Activated naive CD4-positive, alpha-beta T cell treated with anti-CD3 and anti-CD28 coated beads for 36 hours (primary cell): ENCODE results near the gene BMP2. TPM values are rescaled to one million over a fixed set of nuclear protein-coding genes. Genes with fewer than 3 reads are reported as not detected.

Source experiments
- CTCF ChIA-PET: fragments of 350-600 bp; sonication (Branson Sonifier 250); formaldehyde crosslinking; loops from one replicate; lab custom pipeline; 2021; ENCODE audit warnings: antibody characterized with exemption; lab: Charles Lee
- DNase-seq: peaks from one replicate; pipeline ENCODE4 v3.0.0-alpha.2; 2020
- H3K27ac Mint-ChIP-seq: one replicate; pipeline ENCODE4 v1.8.0; 2021; ENCODE audit warnings: mild to moderate bottlenecking, mixed read lengths
- H3K27me3 Mint-ChIP-seq: one replicate; pipeline ENCODE4 v1.8.0; 2021; ENCODE audit warnings: low read depth, mixed read lengths
- H3K36me3 Mint-ChIP-seq: one replicate; pipeline ENCODE4 v1.8.0; 2021; ENCODE audit warnings: low read depth, mixed read lengths
- H3K4me1 Mint-ChIP-seq: one replicate; pipeline ENCODE4 v1.8.0; 2021; ENCODE audit warnings: low read depth, mixed read lengths
- H3K4me3 Mint-ChIP-seq: one replicate; pipeline ENCODE4 v1.8.0; 2021; ENCODE audit warnings: mild to moderate bottlenecking, moderate library complexity, mixed read lengths
- H3K9me3 Mint-ChIP-seq: one replicate; pipeline ENCODE4 v1.8.0; 2021; ENCODE audit warnings: mixed read lengths
- intact Hi-C: fragments of 100-400 bp; cut with micrococcal nuclease; formaldehyde crosslinking; loops from one replicate; pipeline ENCODE4 v1.15.1; 2023
- total RNA-seq, 2 experiments: library from RNA; stranded (reverse); gene quantifications; one replicate each; pipeline ENCODE4 v1.2.3, GENCODE V29; 2021

BMP2 gene
- total RNA-seq, 2 experiments from 2014 or later: not detected

DNA sequence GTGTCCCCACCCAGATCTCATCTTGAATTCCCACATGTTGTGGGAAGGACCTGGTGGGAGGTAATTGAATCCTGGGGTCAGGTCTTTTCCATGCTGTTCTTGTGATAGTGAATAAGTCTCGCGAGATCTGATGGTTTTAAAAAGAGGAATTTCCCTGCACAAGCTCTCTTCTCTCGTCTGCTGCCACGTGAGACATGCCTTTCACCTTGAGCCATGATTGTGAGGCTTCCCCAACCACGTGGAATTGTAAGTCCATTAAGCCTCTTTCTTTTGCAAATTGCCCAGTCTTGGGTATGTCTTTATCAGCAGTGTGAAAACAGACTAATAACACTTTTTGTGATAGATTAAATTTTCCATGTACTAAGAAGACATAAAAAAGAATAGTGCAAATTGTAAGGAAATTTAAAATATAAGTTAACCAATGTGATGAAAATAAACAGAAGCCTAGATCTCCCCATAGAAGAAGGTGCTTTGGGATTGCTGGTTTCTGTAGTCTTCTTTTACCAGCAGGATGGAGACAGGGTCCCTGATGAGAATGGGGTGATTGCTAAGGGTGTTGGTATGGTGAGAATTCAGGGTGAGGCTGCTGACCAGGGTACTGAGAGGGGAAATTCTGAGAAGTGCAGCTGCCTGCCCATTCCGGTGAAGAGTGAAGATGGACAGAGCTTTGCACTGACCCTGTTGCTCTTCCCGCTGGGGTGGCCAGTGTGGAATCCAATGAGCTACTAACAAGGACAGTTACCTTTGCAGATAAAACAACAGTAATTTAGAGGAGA lies 50.7 kb downstream of the BMP2 start:
- Mint-ChIP-seq H3K4me3 (no peak overlapping the region), H3K36me3 (no peaks in the 10 kb centered on the region), H3K27ac (no peak overlapping the region), H3K9me3 (peaks cover 1% of the 10 kb centered on the region), H3K4me1 (no peaks in the 10 kb centered on the region), H3K27me3 (no peaks in the 10 kb centered on the region)
- no peak for DNase-seq
- intact Hi-C loops: no loop called here
- CTCF ChIA-PET: interaction anchor here (0.6 kb wide), 1 partner anchor 296 kb away, joined by 3 read pairs; no protein-coding TSS in a partner anchor

DNA sequence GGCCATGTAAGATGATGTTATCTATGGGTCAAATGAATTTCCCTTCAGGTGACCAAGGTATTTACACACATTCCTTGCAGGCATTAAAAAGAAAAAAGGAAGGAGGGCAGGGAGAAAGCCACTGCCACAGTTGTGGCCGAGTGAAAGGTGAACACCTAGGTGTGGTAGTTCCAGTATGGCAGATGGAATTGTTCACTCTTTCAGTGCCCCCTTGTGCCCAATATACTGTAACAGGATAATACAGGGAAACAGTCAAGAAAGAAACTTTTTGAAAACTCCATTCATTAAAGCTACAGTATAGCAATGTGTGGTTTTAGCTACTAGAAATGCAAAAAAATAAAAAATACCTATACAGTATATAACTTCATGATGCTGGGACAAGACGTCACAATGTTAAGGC lies 52.1 kb downstream of the BMP2 start:
- intact Hi-C loops: no loop called here
- CTCF ChIA-PET: no interaction called here
- H3K27ac Mint-ChIP-seq: no peak overlapping the region

DNA sequence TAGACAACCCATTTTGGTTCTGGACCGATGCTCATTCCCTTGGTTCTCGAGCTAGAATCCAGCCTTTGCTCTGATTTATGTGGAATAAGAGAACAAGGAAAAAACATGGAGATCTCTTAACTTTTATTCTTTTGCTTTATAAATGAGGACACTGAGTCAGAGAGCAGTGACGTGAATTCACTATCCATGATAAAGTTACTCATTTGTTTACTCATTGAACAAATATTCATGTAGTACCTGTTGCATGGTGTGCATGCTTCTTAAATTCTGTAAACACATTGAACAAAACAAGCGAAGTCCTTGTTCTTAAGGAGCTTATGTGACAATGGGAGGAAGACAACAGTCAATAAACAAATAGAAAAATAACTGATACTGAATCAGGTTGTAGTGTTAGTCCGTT lies 56.9 kb downstream of the BMP2 start:
- H3K9me3 Mint-ChIP-seq: no peaks in the 10 kb centered on the region
- H3K4me1 Mint-ChIP-seq: no peaks in the 10 kb centered on the region
- H3K4me3 Mint-ChIP-seq: no peak overlapping the region
- intact Hi-C loops: no loop called here
- no peak for DNase-seq
- CTCF ChIA-PET: interaction anchor here (0.7 kb wide), 1 partner anchor 75 kb away, joined by 6 read pairs; no protein-coding TSS in a partner anchor
- H3K27ac Mint-ChIP-seq: no peak overlapping the region
- no peaks in the 10 kb centered on the region for H3K27me3 Mint-ChIP-seq
- no peaks in the 10 kb centered on the region for H3K36me3 Mint-ChIP-seq

More for the DNA sequence above, 52.1 kb downstream of the BMP2 start:
- H3K9me3 Mint-ChIP-seq: peaks cover 1% of the 10 kb centered on the region
- no peaks in the 10 kb centered on the region for H3K36me3 Mint-ChIP-seq
- no peaks in the 10 kb centered on the region for H3K4me1 Mint-ChIP-seq
- H3K27me3 Mint-ChIP-seq: no peaks in the 10 kb centered on the region
- no peak overlapping the region for H3K4me3 Mint-ChIP-seq
- no peak for DNase-seq

DNA sequence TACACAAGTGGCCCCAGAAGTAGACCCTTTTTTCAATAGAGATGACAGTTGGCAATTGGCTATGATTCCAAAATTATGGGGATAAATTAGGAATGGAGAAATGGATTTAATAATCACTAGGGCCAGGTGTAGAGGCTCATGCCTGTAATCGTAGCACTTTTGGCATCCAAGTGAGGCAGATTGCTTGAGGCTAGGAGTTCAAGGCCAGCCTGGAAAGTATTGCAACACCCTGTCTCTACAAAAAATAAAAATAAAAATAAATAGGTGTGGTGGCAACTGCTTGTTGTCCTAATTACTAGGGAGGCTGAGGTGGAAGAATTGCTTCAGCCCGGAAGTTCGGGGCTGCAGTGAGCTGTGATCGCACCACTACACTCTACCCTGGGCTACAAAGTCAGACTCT lies 60.0 kb downstream of the BMP2 start:
- no peak for DNase-seq
- CTCF ChIA-PET: no interaction called here
- H3K27ac Mint-ChIP-seq: no peak overlapping the region
- intact Hi-C loops: loop anchor here (5.0 kb wide), 1 partner anchor 550 kb away; no protein-coding TSS in a partner anchor
- no peaks in the 10 kb centered on the region for H3K9me3 Mint-ChIP-seq
- H3K27me3 Mint-ChIP-seq: no peaks in the 10 kb centered on the region
- no peaks in the 10 kb centered on the region for H3K4me1 Mint-ChIP-seq
- no peak overlapping the region for H3K4me3 Mint-ChIP-seq
- no peaks in the 10 kb centered on the region for H3K36me3 Mint-ChIP-seq

DNA sequence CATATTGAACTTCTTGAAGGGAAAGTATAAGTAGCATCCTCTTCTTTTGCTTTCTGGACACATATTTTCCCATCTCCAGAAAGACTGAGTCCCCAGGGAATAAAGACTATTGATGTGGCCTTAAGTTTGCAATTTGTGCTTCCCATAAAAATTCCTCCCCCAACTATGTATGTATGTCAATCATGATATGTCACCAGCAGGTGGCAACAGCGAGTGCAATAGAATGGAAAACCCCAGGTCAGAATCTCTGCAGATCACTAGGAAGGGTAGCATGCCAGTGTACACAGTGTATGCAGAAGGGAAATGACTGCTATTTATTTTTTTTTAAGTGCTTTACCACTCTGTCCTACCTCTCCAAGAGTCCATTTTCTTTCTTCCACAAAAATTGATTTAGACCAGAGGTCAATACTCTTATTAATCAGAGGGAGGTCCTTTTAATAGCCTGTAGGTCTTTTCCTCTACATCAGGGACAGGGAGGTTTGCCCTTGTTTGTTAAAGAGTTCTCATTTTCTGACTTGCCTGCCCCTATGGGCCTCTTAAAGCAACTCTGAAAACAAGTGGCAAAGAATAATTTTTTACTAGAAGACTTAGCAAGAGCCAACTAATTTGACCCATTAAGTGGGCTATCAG lies 61.4 kb downstream of the BMP2 start:
- H3K27ac Mint-ChIP-seq: no peak overlapping the region
- no peak overlapping the region for H3K4me3 Mint-ChIP-seq
- peak; percentile 62 for DNase-seq
- intact Hi-C loops: loop anchor here (2.0 to 5.0 kb wide), 5 partner anchors 266 to 1030 kb away; no protein-coding TSS in a partner anchor
- H3K4me1 Mint-ChIP-seq: no peaks in the 10 kb centered on the region
- H3K9me3 Mint-ChIP-seq: no peaks in the 10 kb centered on the region
- no peaks in the 10 kb centered on the region for H3K36me3 Mint-ChIP-seq
- CTCF ChIA-PET: interaction anchor here (0.6 kb wide), 1 partner anchor 1100 kb away, joined by 3 read pairs; no protein-coding TSS in a partner anchor
- H3K27me3 Mint-ChIP-seq: no peaks in the 10 kb centered on the region

DNA sequence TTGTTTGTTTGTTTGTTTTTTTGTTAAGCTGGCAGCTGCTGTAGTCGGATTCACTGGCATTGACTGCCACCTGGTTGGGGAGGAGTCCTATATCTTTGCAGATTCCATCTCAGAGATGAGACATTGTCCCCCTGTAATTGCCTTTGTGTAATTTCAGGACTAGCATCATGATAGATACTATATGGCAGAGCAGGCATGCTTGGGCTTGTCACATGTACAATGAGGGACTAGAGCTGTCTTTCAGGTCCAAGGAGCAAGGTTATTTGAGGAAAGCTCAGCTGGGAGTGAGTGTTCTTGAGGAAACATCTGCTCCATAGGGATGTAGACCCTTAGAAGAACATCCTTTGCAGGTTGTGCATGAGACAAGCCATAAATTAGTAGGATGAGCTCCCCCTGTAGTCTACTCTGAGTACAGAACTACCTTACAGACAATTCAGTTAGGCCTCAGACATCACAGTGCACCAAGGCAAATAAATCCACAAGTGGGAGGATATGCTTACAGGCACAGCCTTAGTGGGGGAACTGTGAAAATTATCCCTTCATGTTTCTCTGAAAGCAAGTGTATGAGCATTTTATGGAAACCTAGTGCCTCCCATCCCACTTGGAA lies 62.1 kb downstream of the BMP2 start:
- CTCF ChIA-PET: interaction anchor here (0.6 kb wide), 1 partner anchor 1099 kb away, joined by 3 read pairs; no protein-coding TSS in a partner anchor
- Mint-ChIP-seq H3K27ac (no peak overlapping the region), H3K9me3 (no peaks in the 10 kb centered on the region), H3K27me3 (no peaks in the 10 kb centered on the region), H3K4me3 (no peak overlapping the region), H3K4me1 (no peaks in the 10 kb centered on the region), H3K36me3 (no peaks in the 10 kb centered on the region)
- intact Hi-C loops: loop anchor here (2.0 to 5.0 kb wide), 5 partner anchors 265 to 1029 kb away; no protein-coding TSS in a partner anchor
- DNase-seq: no peak
